NCI-H1048 (cell line): ENCODE data around the gene EFCAB5.
"Not testable (repeated sequence)": the region's sequence is repeated elsewhere in the genome, so short reads cannot be mapped to it uniquely, and the experiment has no call there.

Experiments used
- DNase-seq: peaks from one replicate; lab custom pipeline; 2025; lab: John Stamatoyannopoulos, UW

The EFCAB5 gene

GRCh38 chr17:30005709-30006320 is 64.4 kb downstream of the EFCAB5 start:
- no peak for DNase-seq

- DNase-seq, result not testable (repeated sequence)
Measured at GRCh38 chr17:30011934-30012333, 70.5 kb downstream of the EFCAB5 start.

DNA sequence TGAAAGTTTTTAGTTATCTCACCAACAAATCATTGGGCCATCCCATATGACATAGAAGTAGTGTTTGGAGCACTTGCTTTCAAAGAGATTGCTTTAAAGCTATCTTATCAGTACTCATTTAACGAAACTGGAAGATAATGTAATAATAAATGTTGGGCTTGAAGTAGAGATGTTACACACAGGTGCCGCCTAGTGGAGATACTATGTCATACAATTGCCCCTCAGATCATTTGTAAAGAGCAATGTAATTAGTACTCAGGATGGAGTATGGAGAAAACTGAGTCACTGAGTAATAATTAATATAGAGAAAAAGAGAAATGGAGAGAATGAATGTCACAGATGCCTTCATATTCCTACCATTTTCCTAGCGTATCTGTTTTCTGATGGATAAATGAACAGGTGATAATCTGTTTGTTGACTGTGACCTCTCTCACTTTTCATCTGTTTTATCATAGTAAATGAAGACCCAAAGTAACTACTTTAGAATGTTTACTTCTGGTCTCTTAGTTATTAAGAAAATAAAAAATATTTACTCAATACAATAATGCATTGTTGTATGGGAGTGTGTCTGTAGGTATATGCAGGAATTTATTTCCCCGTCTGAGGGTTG is 80.4 kb downstream of the EFCAB5 start:
- DNase-seq, result no peak

GRCh38 chr17:30025325-30025724 is 83.9 kb downstream of the EFCAB5 start:
- DNase-seq, result not testable (repeated sequence)

DNA sequence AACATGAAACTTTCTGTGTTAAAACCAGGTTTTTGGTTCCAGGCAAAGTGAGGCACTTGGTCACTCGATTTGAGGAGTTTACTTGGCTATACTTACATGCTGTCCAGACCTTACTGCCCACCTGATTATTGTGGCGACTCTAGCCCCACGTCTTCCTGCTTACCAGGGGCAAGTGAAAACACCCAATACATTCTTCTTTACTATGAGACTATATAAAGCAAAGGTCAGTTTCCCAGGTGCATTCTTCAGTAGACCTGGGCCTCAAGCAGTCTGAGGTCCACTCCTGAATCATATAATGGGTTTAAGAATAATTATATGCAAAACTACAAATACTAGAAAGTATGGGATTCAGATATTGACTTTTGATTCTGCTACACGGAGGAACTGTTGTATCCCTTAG is 86.2 kb downstream of the EFCAB5 start:
- DNase-seq, result no peak

- DNase-seq, result no peak
Measured at GRCh38 chr17:30031214-30031869, 89.9 kb downstream of the EFCAB5 start.

GRCh38 chr17:30035369-30035768 is 93.9 kb downstream of the EFCAB5 start:
- no peak for DNase-seq

DNA sequence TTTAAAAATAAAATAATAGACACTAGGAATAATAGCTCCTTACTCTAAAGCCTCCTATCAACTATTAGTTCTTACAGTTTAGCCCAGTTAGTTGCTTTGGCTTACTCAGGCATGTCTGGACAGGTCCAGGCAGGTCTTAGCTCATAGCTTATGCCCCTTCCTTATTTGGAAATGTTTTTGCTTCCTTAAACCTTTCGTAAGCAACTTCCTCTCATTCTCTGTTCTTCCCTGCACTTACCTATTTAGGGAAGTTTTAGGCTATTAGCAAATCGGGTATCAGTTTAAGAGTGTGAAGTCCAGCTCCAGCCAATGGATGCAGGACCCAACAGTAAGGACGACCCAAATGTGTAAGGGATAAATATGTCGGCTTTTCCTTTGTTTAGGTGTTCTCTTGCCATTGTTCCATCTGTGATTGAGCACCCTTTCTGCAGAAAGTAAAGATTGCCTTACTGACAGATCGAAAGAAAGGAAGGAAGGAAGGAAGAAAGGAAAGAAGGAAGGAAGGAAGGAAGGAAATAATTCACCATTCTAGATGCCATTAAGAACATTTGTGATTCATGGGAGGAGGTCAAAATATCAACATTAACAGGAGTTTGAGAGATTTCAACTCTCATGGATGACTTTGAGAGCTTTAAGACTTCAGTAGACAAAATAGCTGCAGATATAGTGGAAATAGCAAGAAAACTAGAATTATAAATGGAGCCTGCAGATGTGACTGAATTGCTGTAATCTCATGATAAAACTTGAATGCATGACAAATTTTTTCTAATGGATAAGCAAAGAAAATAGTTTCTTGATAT is 99.5 kb downstream of the EFCAB5 start:
- not testable (repeated sequence) for DNase-seq

GRCh38 chr17:30041551-30041950 is 100.1 kb downstream of the EFCAB5 start:
- DNase-seq, result no peak

GRCh38 chr17:30062372-30062771 is 120.9 kb downstream of the EFCAB5 start:
- no peak for DNase-seq

DNA sequence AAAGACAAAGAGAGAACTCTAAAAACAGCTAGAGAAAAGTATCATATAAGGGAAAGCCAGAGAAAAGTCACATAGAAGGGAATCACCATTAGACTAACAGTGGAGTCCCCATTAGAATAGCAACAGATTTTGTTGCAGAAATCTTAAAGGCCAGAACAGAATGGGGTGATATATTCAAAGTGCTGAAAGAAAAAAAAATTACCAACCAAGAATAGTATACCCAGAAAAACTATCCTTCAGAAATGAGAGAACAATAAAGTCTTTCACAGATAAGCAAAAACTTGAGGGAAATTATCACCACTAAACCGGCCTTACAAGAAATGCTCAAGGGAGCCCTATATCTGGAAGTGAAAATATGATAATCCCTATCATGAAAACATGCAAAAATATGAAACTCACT is 123.3 kb downstream of the EFCAB5 start:
- DNase-seq, result no peak

DNA sequence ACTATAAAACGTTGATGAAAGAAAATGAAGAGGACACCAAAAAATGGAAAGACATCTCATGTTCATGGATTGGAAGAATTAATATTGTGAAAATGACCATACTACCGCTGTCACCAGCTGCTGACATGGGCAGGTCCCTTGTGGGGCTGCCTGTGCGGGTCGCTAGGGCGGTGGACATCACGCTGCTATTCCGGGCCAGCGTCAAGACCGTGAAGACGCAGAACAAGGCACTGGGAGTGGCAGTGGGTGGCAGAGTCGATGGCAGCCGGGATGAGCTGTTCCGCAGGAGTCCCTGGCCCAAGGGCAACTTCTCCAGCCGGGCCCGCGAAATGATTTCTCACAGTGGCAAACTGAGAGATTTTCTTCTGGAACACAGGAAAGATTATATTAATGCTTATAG is 127.0 kb downstream of the EFCAB5 start:
- no peak for DNase-seq

DNA sequence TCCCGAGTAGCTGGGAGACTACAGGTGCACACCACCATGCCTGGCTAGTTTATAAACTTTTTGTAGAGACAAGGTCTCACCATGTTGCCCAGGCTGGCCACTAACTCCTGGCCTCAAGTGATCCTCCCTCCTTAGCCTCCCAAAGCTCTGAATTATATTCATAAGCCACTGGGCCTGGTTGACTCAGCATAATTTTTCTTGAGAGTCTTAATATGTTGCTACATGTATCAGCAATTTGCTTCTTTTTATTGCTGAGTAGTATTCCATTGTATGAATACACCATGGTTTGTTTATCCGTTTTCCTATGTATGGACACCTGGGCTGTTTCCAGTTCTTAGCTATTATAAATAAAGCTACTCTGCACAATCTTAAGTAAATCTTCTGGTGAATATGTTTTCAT is 132.8 kb downstream of the EFCAB5 start:
- DNase-seq, result no peak

GRCh38 chr17:30074730-30075129 is 133.3 kb downstream of the EFCAB5 start:
- DNase-seq, result no peak

GRCh38 chr17:30082773-30083172 is 141.3 kb downstream of the EFCAB5 start:
- DNase-seq, result no peak

- DNase-seq, result no peak
Measured at GRCh38 chr17:30084788-30085187, 143.4 kb downstream of the EFCAB5 start.

- DNase-seq, result no peak
Measured at GRCh38 chr17:30086896-30087295, 145.5 kb downstream of the EFCAB5 start.

DNA sequence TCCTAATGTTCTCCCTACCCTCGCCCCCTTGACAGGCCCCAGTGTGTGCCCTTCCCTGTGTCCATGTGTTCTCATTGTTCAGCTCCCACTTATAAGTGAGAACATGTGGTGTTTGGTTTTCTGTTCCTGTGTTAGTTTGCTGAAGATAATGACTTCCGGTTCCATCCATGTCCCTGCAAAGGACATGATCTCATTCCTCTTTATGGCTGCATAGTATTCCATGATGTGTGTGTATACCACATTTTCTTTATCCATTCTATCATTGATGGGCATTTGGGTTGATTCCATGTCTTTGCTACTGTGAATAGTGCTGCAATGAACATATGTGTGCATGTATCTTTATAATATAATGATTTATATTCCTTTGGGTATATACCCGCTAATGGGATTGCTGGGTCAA is 146.0 kb downstream of the EFCAB5 start:
- DNase-seq, result not testable (repeated sequence)

GRCh38 chr17:30091121-30091670 is 149.8 kb downstream of the EFCAB5 start:
- no peak for DNase-seq

GRCh38 chr17:30091771-30092170 is 150.3 kb downstream of the EFCAB5 start:
- DNase-seq, result no peak

- no peak for DNase-seq
Measured at GRCh38 chr17:30092886-30093285, 151.5 kb downstream of the EFCAB5 start.

GRCh38 chr17:30093463-30094147 is 152.2 kb downstream of the EFCAB5 start:
- DNase-seq, result no peak
